HUES6 (cell line): ENCODE results near the gene CBFA2T3.
"Not testable (repeated sequence)": the region's sequence is repeated elsewhere in the genome, so short reads cannot be mapped to it uniquely, and the experiment has no call there.

Source experiments
- H3K27ac ChIP-seq: 2 replicates; pipeline ENCODE4 v1.7.0; 2013; ENCODE audit warnings: low read depth, mild to moderate bottlenecking, low read length, inconsistent platforms
- H3K27me3 ChIP-seq: 2 replicates; pipeline ENCODE4 v1.6.1; 2013; ENCODE audit warnings: low read length; ENCODE audit not compliant: control insufficient read depth, insufficient read depth
- H3K36me3 ChIP-seq: 2 replicates; pipeline ENCODE4 v1.6.1; 2013; ENCODE audit warnings: low read length; ENCODE audit not compliant: control insufficient read depth, insufficient read depth
- H3K4me1 ChIP-seq: 2 replicates; pipeline ENCODE4 v1.6.1; 2013; ENCODE audit warnings: low read length; ENCODE audit not compliant: control insufficient read depth, insufficient read depth
- H3K4me3 ChIP-seq: 2 replicates; pipeline ENCODE4 v1.5.1; 2013; ENCODE audit warnings: low read depth, low read length
- H3K9ac ChIP-seq: one replicate; pipeline ENCODE4 v1.6.1; 2013; ENCODE audit warnings: mild to moderate bottlenecking, low read length
- H3K9me3 ChIP-seq: 2 replicates; pipeline ENCODE4 v1.6.1; 2013; ENCODE audit warnings: low read depth, low read length; ENCODE audit not compliant: control insufficient read depth, insufficient read depth

The CBFA2T3 gene

GRCh38 chr16:89011909-89012621, 35.1 kb upstream of the CBFA2T3 start:
- Histone ChIP-seq H3K9ac (no peak overlapping the region), H3K36me3 (no peaks in the 10 kb centered on the region), H3K4me3 (no peak overlapping the region), H3K9me3 (peaks cover 10% of the 10 kb centered on the region; the same call in 1 of the 2 replicates), H3K4me1 (no peaks in the 10 kb centered on the region), H3K27ac (no peak overlapping the region), H3K27me3 (peaks cover 32% of the 10 kb centered on the region)

- Histone ChIP-seq H3K9me3 (no peaks in the 10 kb centered on the region), H3K9ac (no peak overlapping the region), H3K27me3 (peaks cover 41% of the 10 kb centered on the region), H3K4me3 (no peak overlapping the region), H3K36me3 (no peaks in the 10 kb centered on the region), H3K27ac (no peak overlapping the region), H3K4me1 (no peaks in the 10 kb centered on the region)
These were observed 33.4 kb upstream of the CBFA2T3 start for GRCh38 chr16:89010210-89010925.

GRCh38 chr16:89009343-89010209, 32.6 kb upstream of the CBFA2T3 start:
- Histone ChIP-seq H3K4me3 (no peak overlapping the region), H3K27ac (no peak overlapping the region), H3K4me1 (no peaks in the 10 kb centered on the region), H3K36me3 (no peaks in the 10 kb centered on the region), H3K27me3 (peaks cover 45% of the 10 kb centered on the region), H3K9me3 (no peaks in the 10 kb centered on the region), H3K9ac (no peak overlapping the region)

- H3K4me3 ChIP-seq, H3K9ac ChIP-seq, H3K36me3 ChIP-seq, H3K27ac ChIP-seq, H3K9me3 ChIP-seq, H3K4me1 ChIP-seq: not testable (repeated sequence)
- peaks cover 50% of the 10 kb centered on the region for H3K27me3 ChIP-seq
These were observed 31.8 kb upstream of the CBFA2T3 start for GRCh38 chr16:89008796-89009195.

GRCh38 chr16:89007371-89008249, 30.6 kb upstream of the CBFA2T3 start:
- H3K27me3 ChIP-seq, result peaks cover 45% of the 10 kb centered on the region; the same call in 1 of the 2 replicates
- H3K36me3 ChIP-seq, result no peaks in the 10 kb centered on the region
- no peaks in the 10 kb centered on the region for H3K4me1 ChIP-seq
- no peak overlapping the region for H3K27ac ChIP-seq
- H3K4me3 ChIP-seq, result no peak overlapping the region
- no peaks in the 10 kb centered on the region for H3K9me3 ChIP-seq
- no peak overlapping the region for H3K9ac ChIP-seq

- H3K27me3 ChIP-seq, result peaks cover 52% of the 10 kb centered on the region
- peaks cover 1% of the 10 kb centered on the region for H3K9me3 ChIP-seq
- no peak overlapping the region for H3K9ac ChIP-seq
- H3K27ac ChIP-seq, result no peak overlapping the region
- H3K4me3 ChIP-seq, result no peak overlapping the region
- peaks cover 6% of the 10 kb centered on the region; the same call in 1 of the 2 replicates for H3K4me1 ChIP-seq
- H3K36me3 ChIP-seq, result no peaks in the 10 kb centered on the region
These were observed 29.2 kb upstream of the CBFA2T3 start for GRCh38 chr16:89006036-89006752.

GRCh38 chr16:89005201-89006035, 28.4 kb upstream of the CBFA2T3 start:
- no peaks in the 10 kb centered on the region for H3K36me3 ChIP-seq
- H3K9me3 ChIP-seq, result peaks cover 9% of the 10 kb centered on the region
- H3K4me1 ChIP-seq, result peaks cover 7% of the 10 kb centered on the region; the same call in 1 of the 2 replicates
- H3K27ac ChIP-seq, result no peak overlapping the region
- peaks cover 60% of the 10 kb centered on the region for H3K27me3 ChIP-seq
- H3K4me3 ChIP-seq, result no peak overlapping the region
- no peak overlapping the region for H3K9ac ChIP-seq

GRCh38 chr16:89004209-89004831, 27.3 kb upstream of the CBFA2T3 start:
- Histone ChIP-seq H3K9me3 (peaks cover 11% of the 10 kb centered on the region), H3K4me1 (peaks cover 7% of the 10 kb centered on the region; the same call in 1 of the 2 replicates), H3K27me3 (peaks cover 60% of the 10 kb centered on the region), H3K27ac (no peak overlapping the region), H3K9ac (no peak overlapping the region), H3K4me3 (no peak overlapping the region), H3K36me3 (no peaks in the 10 kb centered on the region)

GRCh38 chr16:89003831-89004208, 26.8 kb upstream of the CBFA2T3 start:
- peaks cover 60% of the 10 kb centered on the region for H3K27me3 ChIP-seq
- no peaks in the 10 kb centered on the region for H3K36me3 ChIP-seq
- H3K9ac ChIP-seq, result no peak overlapping the region
- no peak overlapping the region for H3K4me3 ChIP-seq
- H3K27ac ChIP-seq, result no peak overlapping the region
- peaks cover 7% of the 10 kb centered on the region; the same call in 1 of the 2 replicates for H3K4me1 ChIP-seq
- H3K9me3 ChIP-seq, result peaks cover 16% of the 10 kb centered on the region
